A204.1 (cell line): ENCODE data around the gene OR1E2.
"Not testable (repeated sequence)": the region's sequence is repeated elsewhere in the genome, so short reads cannot be mapped to it uniquely, and the experiment has no call there.

Experiments used
- FAIRE-seq: peaks from 2 replicates; lab custom pipeline; 2012; peaks lifted over from hg19 to GRCh38; lab: Jason Lieb, UNC

Gene OR1E2, protein sequence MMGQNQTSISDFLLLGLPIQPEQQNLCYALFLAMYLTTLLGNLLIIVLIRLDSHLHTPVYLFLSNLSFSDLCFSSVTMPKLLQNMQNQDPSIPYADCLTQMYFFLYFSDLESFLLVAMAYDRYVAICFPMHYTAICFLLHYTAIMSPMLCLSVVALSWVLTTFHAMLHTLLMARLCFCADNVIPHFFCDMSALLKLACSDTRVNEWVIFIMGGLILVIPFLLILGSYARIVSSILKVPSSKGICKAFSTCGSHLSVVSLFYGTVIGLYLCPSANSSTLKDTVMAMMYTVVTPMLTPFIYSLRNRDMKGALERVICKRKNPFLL

GRCh38 chr17:3433741-3434140, at the start of gene OR1E2:
TSS of gene OR1E2 (minus strand) at chr17:3433841. CDS start at chr17:3433841, 0 bp downstream.
- FAIRE-seq, result no peak

GRCh38 chr17:3482852-3483251, 49.2 kb upstream of the OR1E2 start:
- FAIRE-seq, result no peak

- FAIRE-seq, result no peak
These were observed 46.3 kb upstream of the OR1E2 start for GRCh38 chr17:3479988-3480387.

GRCh38 chr17:3475812-3476610, 42.4 kb upstream of the OR1E2 start, which contains the start of gene ASPA:
TSS of gene ASPA (plus strand) at chr17:3475997. CDS start at chr17:3476160, 163 bp downstream.
- no peak for FAIRE-seq

- FAIRE-seq, result no peak
These were observed 41.6 kb upstream of the OR1E2 start for GRCh38 chr17:3475251-3475685.

- FAIRE-seq, result no peak
These were observed 40.6 kb upstream of the OR1E2 start for GRCh38 chr17:3474212-3474611.

GRCh38 chr17:3472137-3472536, 38.5 kb upstream of the OR1E2 start:
- FAIRE-seq, result no peak

DNA sequence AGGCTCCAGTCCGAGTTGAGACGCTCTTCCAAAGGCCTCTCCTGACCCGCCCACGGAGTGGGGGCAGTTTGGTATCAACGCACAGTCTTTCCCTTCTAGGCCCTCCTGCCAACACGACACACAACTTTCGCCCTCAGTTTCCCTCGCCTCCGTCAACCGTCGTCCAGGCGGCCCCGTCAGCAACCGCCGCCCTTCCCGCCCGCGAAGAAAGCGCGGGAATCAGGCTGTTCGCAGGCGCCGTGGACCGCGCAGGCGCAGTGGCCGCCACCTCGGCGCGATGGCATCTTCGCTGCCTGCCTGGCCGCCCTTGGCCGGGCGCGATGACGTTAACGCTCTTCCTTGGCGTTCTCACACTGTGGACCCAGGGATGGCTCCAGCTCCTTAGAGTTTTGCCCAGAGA, 38.0 kb upstream of the OR1E2 start, which contains the start of gene SPATA22:
TSS of gene SPATA22 (minus strand) at position 221 of the 400 bp plus-strand sequence. CDS start 2,494 bp downstream, outside the sequence.
- no peak for FAIRE-seq

- no peak for FAIRE-seq
These were observed 35.9 kb upstream of the OR1E2 start for GRCh38 chr17:3469529-3469928.

- FAIRE-seq, result not testable (repeated sequence)
These were observed 32.7 kb upstream of the OR1E2 start for GRCh38 chr17:3466355-3466754.

- FAIRE-seq, result no peak
These were observed 14.5 kb upstream of the OR1E2 start for GRCh38 chr17:3448059-3448665.

GRCh38 chr17:3447625-3448024, 14.0 kb upstream of the OR1E2 start:
- FAIRE-seq, result no peak

GRCh38 chr17:3440451-3440850, 6.8 kb upstream of the OR1E2 start:
- no peak for FAIRE-seq

DNA sequence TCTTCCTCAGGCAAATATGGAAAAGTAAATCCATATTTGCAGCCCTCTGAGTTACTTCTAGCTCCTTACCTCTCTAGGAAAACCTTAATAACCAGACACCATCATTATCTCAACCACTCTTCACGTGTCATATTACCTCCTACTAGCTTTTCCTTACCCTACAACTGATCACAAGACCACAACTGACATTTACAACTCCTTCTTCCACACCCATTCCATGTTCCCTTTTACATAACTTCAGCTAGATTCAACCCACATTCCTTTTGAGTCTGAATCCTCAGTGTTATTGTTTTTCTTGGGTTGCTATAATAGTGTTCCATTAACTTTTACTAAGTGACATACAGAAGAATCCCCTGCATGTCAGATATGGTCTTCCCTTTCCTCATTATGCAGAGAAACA, 4.7 kb upstream of the OR1E2 start:
- FAIRE-seq, result no peak

- FAIRE-seq, result not testable (repeated sequence)
These were observed 426 bp downstream of the OR1E2 start for GRCh38 chr17:3433215-3433614.

DNA sequence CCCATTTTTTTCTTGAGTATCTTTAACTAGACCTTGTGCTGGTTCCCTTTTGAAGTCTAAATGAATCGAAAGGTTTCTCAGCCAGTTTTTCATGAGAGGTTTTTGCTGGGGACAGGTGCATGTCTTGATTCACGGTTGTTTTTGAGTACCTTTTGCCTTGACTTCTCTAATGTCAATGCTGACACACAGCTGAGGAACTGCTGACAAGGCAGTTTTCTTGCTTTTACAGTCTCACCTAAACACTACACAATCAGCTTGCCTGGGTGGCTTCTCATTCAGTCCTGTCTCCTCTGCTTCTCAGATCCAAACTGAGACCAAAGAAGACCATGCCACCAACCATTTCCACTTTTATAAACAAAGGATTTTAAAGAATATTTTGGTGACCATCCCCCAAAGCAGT, 15.4 kb downstream of the OR1E2 start:
- FAIRE-seq, result no peak

GRCh38 chr17:3415610-3416009, 18.0 kb downstream of the OR1E2 start:
- FAIRE-seq, result no peak

- FAIRE-seq, result not testable (repeated sequence)
These were observed 21.4 kb downstream of the OR1E2 start for GRCh38 chr17:3412216-3412615.

DNA sequence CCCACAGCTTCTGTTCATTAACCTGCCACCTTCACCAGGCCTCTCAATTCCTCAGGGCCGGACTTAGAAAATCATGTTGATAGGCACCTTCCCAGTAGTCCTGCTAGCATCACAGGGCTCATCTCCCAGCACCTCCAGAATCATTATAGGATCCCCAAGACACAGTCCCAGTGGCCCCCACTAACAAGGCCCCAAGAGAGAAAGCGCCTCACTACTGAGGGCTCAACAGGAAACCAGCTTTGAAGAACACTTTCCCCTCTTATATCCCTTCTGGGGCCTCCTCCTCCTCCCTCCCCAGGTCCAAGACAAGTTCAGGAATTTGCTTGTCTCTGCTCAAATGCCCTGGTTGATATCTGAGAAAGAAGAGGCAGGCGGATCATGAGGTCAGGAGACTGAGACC, 22.6 kb downstream of the OR1E2 start, which contains the start of gene OR3A3:
TSS of gene OR3A3 (plus strand) at position 301 of the 400 bp plus-strand sequence.
- FAIRE-seq, result no peak

- FAIRE-seq, result not testable (repeated sequence)
These were observed 29.8 kb downstream of the OR1E2 start for GRCh38 chr17:3403856-3404255.

DNA sequence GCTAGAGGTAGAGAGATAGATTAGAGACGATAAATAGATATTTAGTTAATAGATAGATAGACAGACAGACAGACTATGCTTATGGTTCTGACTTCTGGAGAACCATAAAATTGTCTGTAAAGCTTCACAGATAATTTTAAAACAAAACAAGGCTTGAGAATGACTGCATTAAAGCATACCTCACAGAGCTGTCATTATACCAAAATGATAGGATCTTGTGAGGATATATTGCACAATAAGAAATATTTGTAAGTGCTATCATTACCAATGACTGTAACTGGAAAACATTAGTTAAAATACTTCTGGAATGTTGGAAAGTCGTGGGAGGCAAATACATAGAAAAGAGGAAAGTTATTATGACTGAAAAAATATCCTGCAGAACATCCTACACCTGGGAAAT, 31.9 kb downstream of the OR1E2 start:
- FAIRE-seq, result no peak

DNA sequence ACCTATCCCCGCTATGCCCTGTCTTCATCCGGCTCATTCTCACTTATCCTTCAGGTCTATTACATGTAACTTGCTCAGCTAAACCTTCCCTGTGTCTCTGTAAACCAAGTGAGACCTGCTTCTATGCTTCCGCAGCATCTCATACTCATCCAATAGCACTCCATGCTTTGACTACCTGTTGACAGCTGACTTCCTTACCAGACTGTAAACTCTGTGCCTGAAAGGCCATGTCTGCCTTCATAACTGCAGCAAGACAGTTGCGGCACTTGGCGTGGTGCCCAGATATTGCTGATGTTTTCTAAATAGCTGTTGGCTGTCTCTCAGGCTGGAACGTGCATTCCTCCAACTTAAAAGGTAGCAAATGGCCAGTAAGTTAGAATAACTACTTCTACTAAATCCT, 33.6 kb downstream of the OR1E2 start:
- no peak for FAIRE-seq

DNA sequence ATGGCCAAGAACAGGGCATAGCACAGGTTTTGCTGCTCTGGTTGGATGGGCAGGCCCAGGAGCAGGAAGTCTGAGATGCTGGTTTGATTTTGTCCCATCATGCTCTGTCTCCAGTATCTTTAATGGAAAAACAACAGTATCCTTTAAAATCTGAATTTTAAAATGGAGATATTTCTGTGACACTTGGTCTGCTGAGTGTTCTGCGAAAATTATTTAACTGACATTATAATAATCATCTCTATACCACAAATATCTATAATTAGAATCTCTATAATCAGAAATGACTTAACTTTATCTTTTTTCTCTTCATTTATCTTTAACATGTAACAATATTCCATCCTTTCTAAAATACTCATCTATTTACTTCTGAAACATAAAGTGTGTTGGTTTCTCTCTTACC, 35.3 kb downstream of the OR1E2 start, which contains the start of gene OR1E1:
TSS of gene OR1E1 (minus strand) at position 101 of the 400 bp plus-strand sequence. CDS start at position 101, 0 bp downstream.
- no peak for FAIRE-seq
